ENCODE results near the gene STXBP2. TPM values are rescaled to one million over a fixed set of nuclear protein-coding genes. Genes with fewer than 3 reads are reported as not detected.
"Not testable (repeated sequence)": the region's sequence is repeated elsewhere in the genome, so short reads cannot be mapped to it uniquely, and the experiment has no call there.

STXBP2 gene
- total RNA-seq, 2 experiments from 2014 or later, result 75.2 to 83.0 TPM

GRCh38 chr19:7637374-7638256 lies 705 bp downstream of the STXBP2 start:
- peak; percentile 25 for ATAC-seq
- CTCF ChIA-PET, result interaction anchor here (0.5 to 2.1 kb wide), 7 partner anchors 14 to 689 kb away, joined by 3 to 11 read pairs (median 4); partner anchors contain the start of gene TRAPPC5

GRCh38 chr19:7638802-7639465 lies 2.0 kb downstream of the STXBP2 start:
- no peaks in the 10 kb centered on the region for H3K27me3 Mint-ChIP-seq
- DNase-seq, result no peak
- peaks cover 7% of the 10 kb centered on the region for H3K9me3 Mint-ChIP-seq (ENCODE audit: low read depth)
- H3K27ac Mint-ChIP-seq, result no peak overlapping the region
- CTCF ChIA-PET, result interaction anchor here (1.4 to 2.1 kb wide), 3 partner anchors 42 to 214 kb away, joined by 3 to 11 read pairs (median 5); partner anchors contain the start of gene TRAPPC5
- H3K4me3 Mint-ChIP-seq, result no peak overlapping the region
- POLR2A ChIA-PET, result interaction anchor here (0.8 kb wide), 1 partner anchor 9 kb away, joined by 3 read pairs; the partner anchor contains the start of genes PET100 and XAB2
- H3K4me1 Mint-ChIP-seq, result peaks cover 22% of the 10 kb centered on the region
- ATAC-seq, result no peak
- H3K36me3 Mint-ChIP-seq (ENCODE audit: low read depth), result peaks cover 12% of the 10 kb centered on the region
- intact Hi-C loops (cut with DNase I, micrococcal nuclease), result no loop called here

More at GRCh38 chr19:7637374-7638256, 705 bp downstream of the STXBP2 start:
- POLR2A ChIA-PET, result interaction anchor here (0.8 kb wide), 1 partner anchor 8 kb away, joined by 6 read pairs; the partner anchor contains the start of genes PET100 and XAB2
- Mint-ChIP-seq H3K9me3 (ENCODE audit: low read depth) (peaks cover 7% of the 10 kb centered on the region), H3K4me3 (peak overlapping the region; percentile 78), H3K27ac (peak overlapping the region; percentile 78), H3K4me1 (peaks cover 22% of the 10 kb centered on the region), H3K36me3 (ENCODE audit: low read depth) (peaks cover 15% of the 10 kb centered on the region), H3K27me3 (no peaks in the 10 kb centered on the region)
- intact Hi-C loops (cut with DNase I, micrococcal nuclease), result loop anchor here (1.0 to 2.0 kb wide), 6 partner anchors 8 to 283 kb away; partner anchors contain the start of genes PET100 (in 2 of the 2), XAB2 (in 2 of the 2), EVI5L (in 1 of the 2) and PNPLA6 (in 1 of the 2)
- no peak for DNase-seq

GRCh38 chr19:7639863-7640348 lies 3.0 kb downstream of the STXBP2 start:
- intact Hi-C loops (cut with DNase I, micrococcal nuclease), result no loop called here
- ChIA-PET POLR2A (interaction anchor here (0.8 kb wide), 1 partner anchor 10 kb away, joined by 3 read pairs; the partner anchor contains the start of genes PET100 and XAB2), CTCF (no interaction called here)
- no peak for DNase-seq
- H3K36me3 Mint-ChIP-seq (ENCODE audit: low read depth), result peaks cover 15% of the 10 kb centered on the region
- H3K4me1 Mint-ChIP-seq, result peaks cover 22% of the 10 kb centered on the region
- ATAC-seq, result no peak
- H3K27ac Mint-ChIP-seq, result no peak overlapping the region
- no peaks in the 10 kb centered on the region for H3K27me3 Mint-ChIP-seq
- H3K4me3 Mint-ChIP-seq, result no peak overlapping the region
- H3K9me3 Mint-ChIP-seq (ENCODE audit: low read depth), result peaks cover 7% of the 10 kb centered on the region

GRCh38 chr19:7640803-7641202 lies 3.9 kb downstream of the STXBP2 start:
- Mint-ChIP-seq H3K27me3 (no peaks in the 10 kb centered on the region), H3K36me3 (ENCODE audit: low read depth) (peaks cover 16% of the 10 kb centered on the region), H3K27ac (no peak overlapping the region), H3K4me3 (no peak overlapping the region), H3K9me3 (ENCODE audit: low read depth) (peaks cover 7% of the 10 kb centered on the region), H3K4me1 (peaks cover 20% of the 10 kb centered on the region)
- ATAC-seq (no peak), DNase-seq (no peak)
- ChIA-PET CTCF (interaction anchor here (0.7 to 1.6 kb wide), 2 partner anchors 40 to 319 kb away, joined by 3 read pairs; partner anchors contain the start of gene TRAPPC5), POLR2A (no interaction called here)
- intact Hi-C loops (cut with DNase I, micrococcal nuclease), result no loop called here

- DNase-seq, result no peak
- Mint-ChIP-seq H3K27ac (no peak overlapping the region), H3K27me3 (no peaks in the 10 kb centered on the region), H3K9me3 (ENCODE audit: low read depth) (peaks cover 7% of the 10 kb centered on the region), H3K4me1 (peaks cover 16% of the 10 kb centered on the region), H3K4me3 (no peak overlapping the region), H3K36me3 (ENCODE audit: low read depth) (peaks cover 16% of the 10 kb centered on the region)
- no peak for ATAC-seq
- POLR2A ChIA-PET, result no interaction called here
- intact Hi-C loops (cut with DNase I, micrococcal nuclease), result no loop called here
- CTCF ChIA-PET, result interaction anchor here (0.6 to 1.6 kb wide), 3 partner anchors 39 to 319 kb away, joined by 3 read pairs; partner anchors contain the start of gene TRAPPC5
These were observed 4.7 kb downstream of the STXBP2 start for GRCh38 chr19:7641290-7642276.

GRCh38 chr19:7642295-7643030 lies 5.6 kb downstream of the STXBP2 start:
- POLR2A ChIA-PET, result interaction anchor here (0.6 kb wide), 1 partner anchor 138 kb away, joined by 6 read pairs; no protein-coding TSS in a partner anchor
- Mint-ChIP-seq H3K36me3 (ENCODE audit: low read depth) (peaks cover 16% of the 10 kb centered on the region), H3K27me3 (no peaks in the 10 kb centered on the region), H3K9me3 (ENCODE audit: low read depth) (peaks cover 7% of the 10 kb centered on the region), H3K4me3 (no peak overlapping the region), H3K27ac (no peak overlapping the region), H3K4me1 (peaks cover 14% of the 10 kb centered on the region)
- intact Hi-C loops (cut with DNase I, micrococcal nuclease), result no loop called here
- CTCF ChIA-PET, result interaction anchor here (0.7 to 1.6 kb wide), 2 partner anchors 38 kb away, joined by 3 read pairs; partner anchors contain the start of gene TRAPPC5
- ATAC-seq (no peak), DNase-seq (no peak)

- CTCF ChIA-PET, result interaction anchor here (0.7 kb wide), 1 partner anchor 38 kb away, joined by 3 read pairs; the partner anchor contains the start of gene TRAPPC5
These were observed 6.1 kb downstream of the STXBP2 start for GRCh38 chr19:7643031-7643415.

GRCh38 chr19:7643629-7644549 lies 7.0 kb downstream of the STXBP2 start:
- ATAC-seq, result peak; percentile 50
- H3K36me3 Mint-ChIP-seq (ENCODE audit: low read depth), result peaks cover 14% of the 10 kb centered on the region
- intact Hi-C loops (cut with DNase I, micrococcal nuclease), result not testable (repeated sequence)

More at GRCh38 chr19:7643031-7643415, 6.1 kb downstream of the STXBP2 start:
- H3K4me3 Mint-ChIP-seq, result no peak overlapping the region
- H3K27me3 Mint-ChIP-seq, result no peaks in the 10 kb centered on the region
- peaks cover 10% of the 10 kb centered on the region for H3K4me1 Mint-ChIP-seq
- POLR2A ChIA-PET, result interaction anchor here (0.6 kb wide), 1 partner anchor 138 kb away, joined by 6 read pairs; no protein-coding TSS in a partner anchor
- peaks cover 16% of the 10 kb centered on the region for H3K36me3 Mint-ChIP-seq (ENCODE audit: low read depth)
- no peak for DNase-seq
- peaks cover 7% of the 10 kb centered on the region for H3K9me3 Mint-ChIP-seq (ENCODE audit: low read depth)
- H3K27ac Mint-ChIP-seq, result no peak overlapping the region
- no peak for ATAC-seq
- intact Hi-C loops (cut with DNase I, micrococcal nuclease), result no loop called here

GRCh38 chr19:7644550-7644877 lies 7.6 kb downstream of the STXBP2 start:
- H3K4me3 Mint-ChIP-seq, result no peak overlapping the region
- intact Hi-C loops (cut with DNase I, micrococcal nuclease), result no loop called here
- peaks cover 13% of the 10 kb centered on the region for H3K36me3 Mint-ChIP-seq (ENCODE audit: low read depth)
- no peak for DNase-seq
- no peak overlapping the region for H3K27ac Mint-ChIP-seq
- CTCF ChIA-PET, result no interaction called here
- H3K4me1 Mint-ChIP-seq, result peaks cover 4% of the 10 kb centered on the region
- POLR2A ChIA-PET, result interaction anchor here (0.9 kb wide), 1 partner anchor 187 kb away, joined by 3 read pairs; no protein-coding TSS in a partner anchor
- H3K27me3 Mint-ChIP-seq, result no peaks in the 10 kb centered on the region
- H3K9me3 Mint-ChIP-seq (ENCODE audit: low read depth), result peaks cover 7% of the 10 kb centered on the region
- ATAC-seq, result no peak

More at GRCh38 chr19:7643629-7644549, 7.0 kb downstream of the STXBP2 start:
- DNase-seq, result peak; percentile 62
- H3K9me3 Mint-ChIP-seq (ENCODE audit: low read depth); H3K4me1 Mint-ChIP-seq; H3K27me3 Mint-ChIP-seq; H3K27ac Mint-ChIP-seq; H3K4me3 Mint-ChIP-seq: not testable (repeated sequence)
- CTCF ChIA-PET, result interaction anchor here (0.6 kb wide), 1 partner anchor 10 kb away, joined by 3 read pairs; no protein-coding TSS in a partner anchor
- POLR2A ChIA-PET, result interaction anchor here (0.9 kb wide), 1 partner anchor 187 kb away, joined by 3 read pairs; no protein-coding TSS in a partner anchor
